ENCODE results near the gene DENND2A.

The DENND2A gene

GRCh38 chr7:140533394-140533872, 107.2 kb downstream of the DENND2A start:
- no peak for TF ChIP-seq CTCF (IDR thresholded peaks at IDR 0.05)

- TF ChIP-seq CTCF (IDR thresholded peaks at IDR 0.05) = no peak
These were observed 113.6 kb downstream of the DENND2A start for GRCh38 chr7:140526787-140527664.

GRCh38 chr7:140526214-140526613, 114.4 kb downstream of the DENND2A start:
- no peak for TF ChIP-seq CTCF (IDR thresholded peaks at IDR 0.05)

- TF ChIP-seq CTCF (IDR thresholded peaks at IDR 0.05) = no peak
These were observed 114.9 kb downstream of the DENND2A start for GRCh38 chr7:140525743-140526142.

GRCh38 chr7:140521421-140521820, 119.2 kb downstream of the DENND2A start:
- TF ChIP-seq CTCF (IDR thresholded peaks at IDR 0.05) = no peak

- no peak for TF ChIP-seq CTCF (IDR thresholded peaks at IDR 0.05)
These were observed 121.6 kb downstream of the DENND2A start for GRCh38 chr7:140519007-140519399.

- TF ChIP-seq CTCF (IDR thresholded peaks at IDR 0.05) = no peak
These were observed 122.1 kb downstream of the DENND2A start for GRCh38 chr7:140518370-140519006.

Data from LNCAP (cell line).